Subcutaneous adipose tissue (tissue), 4 donors: Measurements from ENCODE around the gene ADAM12. TPM values are rescaled to one million over a fixed set of nuclear protein-coding genes. Genes with fewer than 3 reads are reported as not detected.

Experiments used
- total RNA-seq, 4 donors: library from RNA; depleted of rRNA; stranded (reverse); fragments of >200 nt; gene quantifications; one replicate each; pipeline ENCODE4 v1.1.0, GENCODE V29; 2016
- TF ChIP-seq, protein P1 (sequence below): fragments of 450-650 bp; IDR thresholded peaks from one replicate; pipeline ENCODE4 v1.5.1; 2016; ENCODE audit warnings: low read depth, mild to moderate bottlenecking, control low read depth, antibody characterized with exemption, moderate library complexity

The ADAM12 gene
- total RNA-seq, 4 donors from 2014 or later = 11.5 to 20.4 (median 14.5) TPM

DNA sequence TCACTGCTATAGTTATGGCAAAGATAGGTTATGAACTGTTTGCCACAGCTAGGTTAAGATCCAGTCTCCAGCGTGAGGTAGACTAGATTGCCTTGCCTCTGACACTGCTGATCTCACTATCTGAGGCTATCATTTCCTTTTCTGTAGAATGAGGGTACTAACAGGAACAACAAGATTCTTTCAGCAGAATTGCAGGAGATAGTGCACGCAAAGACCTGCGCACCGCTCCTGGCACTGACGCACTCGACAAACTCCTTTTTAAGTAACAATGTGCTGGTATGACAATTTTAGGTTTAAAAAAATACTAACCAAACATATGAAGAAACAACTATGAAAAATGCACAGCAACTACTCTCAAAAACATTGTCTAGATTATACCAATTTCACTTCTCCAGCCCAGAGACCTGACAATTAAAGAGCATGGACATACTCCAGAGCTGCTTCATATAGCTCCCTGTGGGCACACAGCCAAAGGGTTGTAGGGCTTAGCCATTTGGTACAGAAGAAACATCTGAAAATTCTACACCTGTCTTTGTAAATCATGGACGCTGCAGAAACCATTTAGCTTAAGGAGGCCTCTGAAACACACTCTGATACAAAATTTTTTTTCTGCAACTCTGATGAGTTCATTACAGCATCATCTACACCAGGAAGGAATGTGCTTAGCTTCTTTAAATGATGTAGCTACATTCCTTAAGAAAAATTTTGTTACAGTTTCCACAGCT lies 7.8 kb downstream of the ADAM12 start:
- TF ChIP-seq, protein P1, sequence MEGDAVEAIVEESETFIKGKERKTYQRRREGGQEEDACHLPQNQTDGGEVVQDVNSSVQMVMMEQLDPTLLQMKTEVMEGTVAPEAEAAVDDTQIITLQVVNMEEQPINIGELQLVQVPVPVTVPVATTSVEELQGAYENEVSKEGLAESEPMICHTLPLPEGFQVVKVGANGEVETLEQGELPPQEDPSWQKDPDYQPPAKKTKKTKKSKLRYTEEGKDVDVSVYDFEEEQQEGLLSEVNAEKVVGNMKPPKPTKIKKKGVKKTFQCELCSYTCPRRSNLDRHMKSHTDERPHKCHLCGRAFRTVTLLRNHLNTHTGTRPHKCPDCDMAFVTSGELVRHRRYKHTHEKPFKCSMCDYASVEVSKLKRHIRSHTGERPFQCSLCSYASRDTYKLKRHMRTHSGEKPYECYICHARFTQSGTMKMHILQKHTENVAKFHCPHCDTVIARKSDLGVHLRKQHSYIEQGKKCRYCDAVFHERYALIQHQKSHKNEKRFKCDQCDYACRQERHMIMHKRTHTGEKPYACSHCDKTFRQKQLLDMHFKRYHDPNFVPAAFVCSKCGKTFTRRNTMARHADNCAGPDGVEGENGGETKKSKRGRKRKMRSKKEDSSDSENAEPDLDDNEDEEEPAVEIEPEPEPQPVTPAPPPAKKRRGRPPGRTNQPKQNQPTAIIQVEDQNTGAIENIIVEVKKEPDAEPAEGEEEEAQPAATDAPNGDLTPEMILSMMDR = no peak

DNA sequence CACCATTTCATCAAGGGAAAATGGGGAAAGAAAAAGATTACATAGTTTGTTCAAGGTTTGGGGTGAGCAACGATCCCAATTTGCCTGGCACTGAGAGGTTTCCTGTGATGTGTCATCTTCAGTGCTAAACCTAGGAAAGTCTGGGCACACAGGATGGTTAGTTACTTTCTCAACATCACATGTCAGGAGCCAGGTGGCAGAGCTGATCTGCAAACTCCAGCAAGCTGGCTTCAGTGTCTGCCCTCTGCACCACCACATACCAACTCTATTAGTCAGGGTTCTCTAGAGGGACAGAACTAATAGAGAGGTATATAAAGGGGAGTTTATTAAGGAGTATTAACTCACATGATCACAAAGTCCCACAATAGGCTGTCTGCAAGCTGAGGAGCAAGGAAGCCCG lies 11.3 kb downstream of the ADAM12 start:
- TF ChIP-seq, protein P1 = no peak

DNA sequence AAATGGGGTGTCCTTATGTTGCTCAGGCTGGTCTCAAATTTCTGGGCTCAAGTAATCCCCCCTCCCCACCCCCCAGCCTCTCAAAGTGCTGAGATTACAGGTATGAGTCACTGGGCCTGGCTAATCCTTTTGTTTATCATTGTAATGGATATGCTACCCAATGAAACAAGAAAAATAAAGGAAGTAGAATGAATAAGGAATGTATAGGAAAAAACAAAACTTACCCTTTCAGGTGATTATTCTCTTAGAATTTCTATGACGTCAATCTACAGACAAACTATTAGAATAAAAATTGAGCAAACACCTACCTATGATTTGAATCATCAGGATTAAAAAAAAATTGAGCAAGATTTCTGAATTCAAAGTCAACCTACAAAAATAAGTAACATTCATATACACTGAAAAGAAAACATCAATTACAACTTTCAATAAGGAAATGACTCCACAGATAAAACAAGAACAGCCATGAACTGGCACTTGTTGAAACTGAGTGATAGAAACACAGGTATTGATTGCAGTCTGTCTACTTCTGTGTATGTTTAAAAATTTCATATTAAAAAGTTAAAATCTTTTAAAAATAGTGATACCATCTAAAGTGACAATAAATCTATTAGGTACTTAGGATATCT lies 12.2 kb downstream of the ADAM12 start:
- TF ChIP-seq, protein P1 = no peak

DNA sequence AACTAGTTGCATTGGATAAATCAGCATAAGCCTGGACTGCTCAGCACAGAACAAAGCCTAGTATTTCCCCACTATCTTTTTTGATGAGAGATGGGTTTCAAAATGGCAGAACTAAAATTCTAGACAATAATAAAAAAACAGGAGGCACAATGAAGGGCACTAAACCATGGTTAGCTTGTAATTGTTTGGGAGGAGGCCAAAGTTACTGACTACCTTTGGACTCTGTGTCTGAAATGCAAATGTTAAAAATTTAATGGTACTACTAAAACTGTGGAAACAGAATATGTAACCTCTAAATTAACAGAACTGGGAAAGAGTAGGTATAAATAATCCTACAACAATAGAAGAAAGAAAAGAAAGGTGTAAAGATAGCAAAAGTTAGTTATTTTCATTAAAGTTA lies 13.0 kb downstream of the ADAM12 start:
- TF ChIP-seq, protein P1 = no peak

DNA sequence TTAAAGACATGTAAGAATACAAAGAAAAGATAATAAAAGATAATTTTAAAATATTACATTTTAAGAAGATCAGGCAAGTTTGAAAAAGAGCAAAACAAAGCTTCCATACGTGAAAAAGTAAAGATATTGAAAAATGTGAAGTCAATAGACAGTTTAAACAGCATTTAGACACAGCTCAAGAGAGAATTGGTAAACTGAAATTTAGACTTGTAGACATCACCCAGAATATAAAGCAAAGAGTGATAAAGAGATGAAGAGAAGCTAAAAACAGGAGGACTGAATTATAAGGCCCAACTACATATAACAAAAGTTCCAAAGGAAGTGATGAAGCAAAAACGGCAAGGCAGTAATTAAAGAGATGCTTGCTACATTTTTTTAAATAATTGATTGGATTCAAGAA lies 13.8 kb downstream of the ADAM12 start:
- TF ChIP-seq, protein P1 = no peak

DNA sequence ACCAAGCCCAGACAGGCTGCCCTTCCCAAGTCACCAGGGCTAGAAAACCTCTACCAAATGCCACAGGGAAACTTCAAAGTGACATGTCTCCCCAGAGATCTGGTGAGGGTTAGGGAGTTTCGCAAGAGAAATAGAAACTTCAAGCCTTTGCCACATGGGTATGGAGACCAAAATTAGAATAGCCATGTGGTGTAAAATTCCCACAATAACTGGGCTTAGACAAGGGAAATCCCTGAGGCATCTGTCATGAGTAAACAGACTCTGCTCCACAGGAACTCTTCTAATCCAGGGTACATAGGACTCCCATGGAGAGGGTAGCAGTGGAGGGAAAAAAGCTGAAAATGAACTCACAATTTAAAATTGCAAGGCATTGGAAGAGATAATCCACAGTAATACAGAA lies 14.3 kb downstream of the ADAM12 start:
- TF ChIP-seq, protein P1 = no peak

DNA sequence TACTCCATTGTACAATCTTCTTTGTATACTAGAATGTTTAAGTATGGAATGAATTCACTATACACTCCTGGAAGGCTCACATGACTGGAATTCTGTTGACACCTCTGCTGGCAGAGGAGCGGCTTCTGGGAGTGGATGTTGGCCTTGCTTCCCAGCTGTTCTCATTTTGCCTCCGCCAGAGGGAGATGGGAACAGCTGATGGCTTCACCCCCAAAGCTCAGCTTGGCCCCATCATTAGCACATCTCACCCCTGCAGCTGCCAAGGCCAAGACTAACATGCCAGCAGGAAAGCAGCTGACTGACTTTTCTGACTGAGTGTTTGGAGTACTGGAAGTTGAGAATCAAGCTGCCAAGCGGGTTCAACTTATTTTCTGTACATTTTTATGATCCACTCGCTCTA lies 15.1 kb downstream of the ADAM12 start:
- TF ChIP-seq, protein P1 = no peak
